NCI-H82 treated with DMSO at 0.1 percent for 48 hours (cell line): ENCODE data around the gene LINGO3.

Source experiments
- DNase-seq: peaks from one replicate; lab custom pipeline; 2025; ENCODE audit not compliant: unreplicated experiment; lab: John Stamatoyannopoulos, UW

The LINGO3 gene

DNA sequence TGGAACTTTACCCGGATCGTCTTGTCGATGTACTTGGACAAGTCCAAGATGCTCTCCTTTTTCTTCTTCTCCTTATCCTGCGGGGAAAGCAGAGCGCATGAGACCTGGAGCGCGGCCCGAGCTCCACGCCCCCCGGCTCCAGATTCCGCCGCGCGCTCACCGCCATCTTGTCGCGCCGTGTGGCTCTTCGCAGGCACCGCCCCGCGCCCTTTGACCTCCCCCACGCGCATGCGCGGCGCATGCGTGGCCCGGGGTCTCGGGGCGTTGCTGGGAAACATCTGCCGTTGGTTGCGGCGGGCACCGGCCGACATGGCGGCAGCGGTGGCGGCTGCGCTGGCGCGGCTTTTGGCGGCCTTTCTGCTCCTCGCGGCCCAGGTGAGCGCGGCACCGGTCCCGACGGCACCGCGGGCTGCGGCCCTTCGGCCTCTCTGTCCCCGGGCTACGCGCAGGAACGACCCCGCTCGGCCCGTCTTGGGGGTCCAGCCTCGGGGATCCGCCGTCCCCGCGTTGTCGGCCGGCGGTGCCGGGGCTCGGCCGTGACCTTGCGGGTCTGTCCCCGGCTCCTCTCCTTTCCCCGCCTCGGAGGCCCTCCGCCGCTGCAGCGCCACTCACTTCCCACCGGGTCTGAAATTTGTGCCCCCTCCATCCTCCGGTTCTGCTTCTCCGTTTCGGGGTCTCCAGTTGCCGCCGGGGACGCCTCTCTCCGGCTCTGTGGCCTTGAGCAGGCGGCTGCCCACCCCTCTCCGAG lies 20.6 kb upstream of the LINGO3 start, which contains the start of the genes LSM7 and SPPL2B:
TSS of gene LSM7 (minus strand) at position 186 of the 748 bp plus-strand sequence. CDS start at position 166, 20 bp downstream.
TSS of gene SPPL2B (plus strand) at position 284 of the 748 bp plus-strand sequence. CDS start at position 310, 26 bp downstream.
- DNase-seq = peak; percentile 31

DNA sequence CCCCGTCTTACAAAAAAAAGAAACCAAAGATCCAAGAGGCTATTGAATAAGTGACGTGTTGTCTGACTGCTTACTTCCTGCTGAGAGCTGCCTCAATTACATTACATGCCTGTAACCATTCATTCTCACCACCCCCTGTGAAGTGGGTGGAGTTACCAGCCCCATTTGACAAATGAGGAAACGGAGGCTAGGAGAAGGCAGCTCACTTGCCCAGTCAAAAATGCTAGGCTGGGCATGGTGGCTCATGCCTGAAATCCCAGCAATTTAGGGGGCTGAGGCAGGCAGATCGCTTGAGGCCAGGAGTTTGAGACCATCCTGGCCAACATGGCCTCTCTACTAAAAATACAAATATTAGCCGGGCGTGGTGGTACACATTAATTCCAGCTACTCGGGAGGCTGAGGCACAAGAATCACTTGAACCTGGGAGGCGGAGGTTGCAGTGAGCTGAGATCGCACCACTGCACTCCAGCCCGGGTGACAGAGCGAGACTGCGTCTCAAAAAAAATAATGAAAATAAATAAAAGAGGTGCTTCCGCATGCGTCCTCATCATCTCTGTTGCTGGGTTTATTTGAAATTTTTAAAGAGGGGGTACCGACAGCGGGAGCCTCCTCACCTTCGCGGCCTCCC lies 19.9 kb upstream of the LINGO3 start:
- no peak for DNase-seq

DNA sequence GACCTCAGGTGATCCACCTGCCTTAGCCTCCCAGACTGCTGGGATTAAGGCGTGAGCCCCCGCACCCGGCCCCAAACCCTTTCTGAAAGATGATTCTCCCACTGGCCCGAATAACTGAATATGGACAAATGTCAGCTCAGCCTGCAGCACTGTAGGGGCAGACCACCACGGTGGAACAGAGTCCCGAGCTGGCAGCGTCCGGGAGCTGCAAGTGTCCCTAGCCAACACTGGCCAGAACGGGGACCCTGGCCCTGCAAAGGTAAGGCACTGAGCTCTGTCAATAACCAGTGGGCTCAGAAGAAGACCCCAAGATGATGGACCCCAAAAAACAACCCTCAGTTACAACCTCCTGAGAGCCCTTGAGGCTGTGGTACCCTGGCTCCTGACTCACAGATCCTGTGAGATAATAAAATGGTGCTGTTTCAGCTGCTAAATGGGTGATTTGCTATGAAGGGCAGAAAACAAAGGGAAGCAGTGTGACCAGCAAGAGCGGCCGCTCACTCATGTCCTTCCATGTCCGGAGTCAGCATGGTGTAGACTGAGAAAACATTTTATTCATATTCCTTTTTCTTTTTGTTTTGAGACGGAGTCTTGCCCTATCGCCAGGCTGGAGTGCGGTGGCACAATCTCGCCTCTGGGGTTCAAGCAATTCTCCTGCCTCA lies 18.9 kb upstream of the LINGO3 start:
- no peak for DNase-seq

DNA sequence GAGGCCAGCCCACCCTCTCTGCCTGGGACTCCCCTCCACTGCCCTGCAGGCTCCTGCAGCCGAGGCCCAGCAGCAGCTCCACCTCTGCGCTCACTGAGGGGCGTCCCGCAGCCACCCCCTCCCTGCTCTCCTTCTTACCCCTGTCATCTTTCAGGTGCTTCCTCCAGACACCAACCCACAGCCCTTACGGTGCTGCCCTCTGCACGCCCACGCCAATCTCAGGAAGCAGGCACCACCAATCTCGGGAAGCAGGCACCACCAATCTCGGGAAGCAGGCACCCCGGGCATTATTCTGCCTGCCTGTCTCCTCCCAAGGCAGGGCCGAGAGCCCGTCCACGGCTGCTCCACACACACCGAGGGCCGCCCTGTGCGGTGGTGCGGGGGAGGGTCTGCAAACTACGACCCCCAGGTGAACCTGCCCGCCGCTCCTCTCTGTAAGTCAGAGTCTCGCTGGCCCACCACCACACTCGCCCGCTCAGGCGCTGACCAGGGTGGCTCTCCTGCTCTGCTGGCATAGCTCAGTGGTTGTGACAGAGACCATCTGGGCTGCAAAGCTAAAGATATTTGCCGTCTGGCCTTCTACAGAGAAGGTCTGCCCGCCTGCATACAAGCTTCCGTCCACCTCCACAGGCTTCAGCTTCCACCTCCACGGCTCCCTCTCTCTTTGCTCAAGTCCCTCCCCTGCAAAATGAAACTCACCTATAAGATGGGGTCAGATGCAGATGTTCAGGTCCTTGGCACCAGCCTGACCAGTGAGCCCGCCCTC lies 17.5 kb upstream of the LINGO3 start:
- DNase-seq = no peak

DNA sequence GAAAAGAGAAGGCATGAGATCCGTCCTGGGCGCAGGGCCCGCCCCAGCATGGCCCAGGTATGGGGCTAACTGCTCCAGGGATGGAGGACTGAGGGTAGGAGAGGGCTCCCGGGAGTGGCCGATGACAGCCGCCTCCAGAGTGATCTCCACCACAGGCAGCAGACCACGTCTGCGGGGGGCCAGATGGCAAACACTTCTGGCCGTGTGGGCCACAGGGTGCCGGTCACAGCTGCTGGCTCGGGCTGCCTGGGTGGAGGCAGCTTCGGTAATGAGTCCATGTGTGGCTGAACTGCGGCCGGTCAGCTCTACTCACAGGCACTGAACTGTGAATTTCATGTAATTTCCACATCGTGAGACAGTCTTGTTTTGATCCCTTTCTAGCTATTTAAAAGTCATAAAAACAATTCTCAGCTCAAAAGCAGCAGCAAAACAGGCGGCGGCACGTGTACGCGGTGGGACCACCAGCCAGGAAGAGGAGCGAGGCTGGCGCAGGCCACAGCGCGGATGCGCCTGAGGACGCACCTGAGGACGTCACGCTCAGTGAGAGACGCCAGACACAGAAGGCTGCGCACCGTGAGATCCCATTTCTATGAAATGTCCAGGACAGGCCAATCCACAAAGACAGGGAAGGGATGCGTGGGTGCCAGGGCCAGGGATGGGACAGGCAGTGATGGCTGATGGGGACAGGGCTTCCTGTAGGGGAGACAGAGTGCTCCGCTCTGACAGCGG lies 16.4 kb upstream of the LINGO3 start:
- DNase-seq = no peak

DNA sequence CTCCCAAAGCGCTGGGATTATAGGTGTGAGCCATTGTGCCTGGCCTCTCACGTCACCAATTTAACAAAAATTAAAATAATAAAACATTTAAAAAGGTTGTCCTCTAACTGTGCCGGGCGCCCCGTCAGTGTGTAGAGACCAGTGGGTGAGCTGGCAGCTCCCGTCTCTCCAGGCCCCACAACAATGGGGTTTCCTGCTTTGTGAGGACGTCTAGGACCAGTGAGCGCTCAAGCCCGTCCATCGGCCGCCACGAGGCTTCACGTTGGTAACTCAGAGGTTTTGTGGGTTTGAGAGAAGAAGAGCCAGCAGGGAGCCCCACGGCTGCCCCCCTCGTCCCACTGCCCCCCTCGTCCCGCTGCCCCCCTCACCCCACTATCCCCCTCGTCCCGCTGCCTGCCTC lies 15.8 kb upstream of the LINGO3 start:
- no peak for DNase-seq

DNA sequence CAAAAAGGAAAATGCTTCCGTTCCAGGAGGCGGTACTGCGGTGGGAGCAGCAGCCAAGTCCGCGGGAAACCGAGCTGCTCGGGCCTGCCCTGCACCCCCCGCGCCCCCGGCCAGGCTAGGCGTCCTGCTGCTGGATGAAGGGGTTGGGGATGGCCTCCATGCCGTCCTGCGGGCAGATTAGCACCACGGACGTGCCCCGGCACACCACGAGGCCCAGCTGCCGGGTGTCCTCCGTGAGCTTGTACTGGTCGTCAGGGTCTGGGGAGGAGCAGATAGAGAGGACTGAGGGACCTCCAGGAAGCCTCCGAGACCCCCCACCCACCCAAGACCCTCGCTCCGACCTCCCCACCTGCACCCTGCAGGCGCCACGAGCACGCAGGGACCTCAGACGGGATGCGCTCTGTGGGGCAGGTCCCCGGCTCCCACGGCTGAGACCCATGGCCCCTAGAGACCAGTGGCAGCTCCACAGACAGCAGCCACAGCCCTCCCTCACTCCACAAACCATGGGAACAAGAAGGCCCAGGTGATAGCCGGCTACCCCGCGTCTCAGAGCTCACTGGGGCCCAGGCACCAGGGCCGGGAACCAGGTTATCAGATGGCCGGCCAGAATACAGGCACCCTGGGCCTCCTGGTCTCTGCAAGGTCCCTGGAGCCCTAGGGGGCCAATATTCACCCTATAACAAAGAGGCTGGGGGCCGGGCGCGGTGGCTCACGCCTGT lies 13.8 kb upstream of the LINGO3 start:
- DNase-seq = no peak

DNA sequence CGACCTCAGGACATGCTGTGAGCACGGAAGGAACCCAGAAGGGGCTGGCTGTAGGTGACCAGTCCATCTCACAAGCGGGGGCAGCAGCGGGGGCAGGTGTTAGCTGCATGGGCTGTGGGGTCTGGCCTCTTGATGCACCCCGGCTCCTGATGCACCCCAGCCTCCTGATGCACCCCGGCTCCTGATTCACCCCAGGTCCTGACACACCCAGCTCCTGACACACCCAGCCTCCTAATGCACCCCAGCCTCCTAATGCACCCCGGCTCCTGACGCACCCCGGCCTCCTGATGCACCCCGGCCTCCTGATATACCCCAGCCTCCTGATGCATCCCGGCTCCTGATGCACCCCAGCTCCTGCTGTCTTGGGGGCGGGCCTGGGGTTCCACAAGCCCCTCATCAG lies 13.0 kb upstream of the LINGO3 start:
- no peak for DNase-seq

DNA sequence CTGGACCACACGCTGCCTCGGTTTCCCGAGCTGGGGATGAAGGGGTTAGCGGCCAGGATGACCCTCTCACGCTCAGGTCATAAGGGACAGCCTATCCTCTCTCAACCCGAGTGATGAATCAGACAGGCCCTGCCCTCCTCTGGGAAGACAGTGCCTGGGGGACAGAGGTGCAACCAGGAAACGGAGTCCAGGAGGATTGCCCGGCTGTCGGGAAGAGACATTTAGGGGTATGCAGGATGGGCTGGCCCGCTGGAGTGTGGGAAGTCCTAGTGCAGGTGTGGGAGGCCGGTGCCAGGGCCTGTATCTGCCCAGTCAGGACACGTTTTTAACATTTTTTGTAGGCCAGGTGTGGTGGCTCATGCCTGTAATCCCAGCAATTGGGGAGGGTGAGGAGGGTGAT lies 12.1 kb upstream of the LINGO3 start:
- no peak for DNase-seq

DNA sequence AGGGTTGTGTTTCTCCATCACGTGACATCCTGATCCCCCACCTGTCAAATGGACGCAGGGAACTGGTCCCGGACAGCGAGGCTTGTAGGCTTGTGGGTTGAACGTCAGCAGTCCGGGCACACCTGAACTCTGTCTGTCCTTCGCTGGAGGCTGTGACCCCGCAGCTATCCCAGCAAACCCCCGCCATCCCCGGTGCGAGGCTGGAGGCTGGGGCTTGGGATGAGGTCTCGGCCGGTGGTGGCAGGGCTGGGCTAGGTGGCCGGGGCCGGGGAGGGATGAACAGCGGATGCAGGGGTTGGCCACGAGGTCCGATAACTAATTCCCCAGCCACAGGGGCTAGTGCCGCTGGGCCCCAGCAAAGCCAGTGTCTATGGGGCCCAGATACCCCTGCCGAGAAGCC lies 11.6 kb upstream of the LINGO3 start:
- no peak for DNase-seq

DNA sequence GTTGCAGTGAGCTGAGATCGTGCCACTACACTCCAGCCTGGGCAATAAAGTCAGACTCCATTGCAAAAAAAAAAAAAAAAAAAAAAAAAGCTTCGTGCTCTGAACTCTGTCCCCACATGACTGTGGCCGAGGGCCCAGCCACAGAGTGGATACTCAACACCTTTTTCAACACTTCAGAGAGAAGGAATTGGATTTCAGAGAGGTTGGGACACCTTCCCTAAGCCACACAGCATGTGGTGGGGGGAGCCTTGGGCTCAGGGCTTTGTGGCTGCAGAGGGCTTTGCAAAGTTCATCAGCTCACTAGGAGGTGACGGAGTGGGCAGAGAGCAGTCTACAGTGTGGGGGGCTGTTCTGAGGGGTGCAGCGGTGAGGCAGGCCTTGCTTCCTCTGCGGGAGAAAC lies 11.0 kb upstream of the LINGO3 start:
- no peak for DNase-seq

DNA sequence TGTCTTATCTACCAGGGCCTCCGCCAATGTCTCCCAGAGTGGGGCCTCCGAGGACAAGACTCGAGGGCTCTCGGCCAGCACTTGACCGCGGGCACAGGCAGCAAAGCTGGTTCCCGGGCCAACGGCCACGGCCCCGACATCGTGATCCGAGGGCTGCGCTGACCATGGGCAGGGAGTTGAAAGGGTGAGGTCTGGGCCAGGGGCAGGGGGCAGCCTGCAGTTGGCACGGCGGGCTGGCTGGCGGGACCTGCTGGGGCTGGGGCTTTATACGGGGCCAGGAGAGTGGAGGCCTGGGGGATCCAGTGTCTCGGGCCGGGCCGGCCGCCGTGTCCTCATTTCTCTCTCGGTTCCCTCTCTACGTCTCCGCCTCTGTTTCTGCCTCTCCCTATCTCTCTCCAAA lies 9.8 kb upstream of the LINGO3 start:
- no peak for DNase-seq

DNA sequence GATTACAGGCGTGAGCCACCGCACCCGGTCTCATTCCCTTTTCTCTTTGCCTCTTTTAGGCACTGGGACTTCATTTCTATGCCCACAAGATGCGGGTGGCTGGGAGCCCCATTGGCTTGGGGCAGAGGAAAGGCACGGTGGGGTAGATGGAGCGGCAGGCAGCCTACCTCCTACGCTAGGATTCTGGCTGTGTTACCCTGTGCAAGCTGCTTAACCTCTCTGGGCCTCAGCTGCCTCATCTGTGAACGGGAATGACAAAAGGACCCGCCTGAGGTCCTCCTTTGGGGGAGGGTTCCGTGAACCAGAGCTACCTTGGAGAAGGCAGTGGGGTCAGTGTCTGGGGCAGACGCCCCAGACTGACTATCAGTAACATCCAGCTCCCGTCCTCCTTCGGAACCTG lies 9.3 kb upstream of the LINGO3 start:
- no peak for DNase-seq

DNA sequence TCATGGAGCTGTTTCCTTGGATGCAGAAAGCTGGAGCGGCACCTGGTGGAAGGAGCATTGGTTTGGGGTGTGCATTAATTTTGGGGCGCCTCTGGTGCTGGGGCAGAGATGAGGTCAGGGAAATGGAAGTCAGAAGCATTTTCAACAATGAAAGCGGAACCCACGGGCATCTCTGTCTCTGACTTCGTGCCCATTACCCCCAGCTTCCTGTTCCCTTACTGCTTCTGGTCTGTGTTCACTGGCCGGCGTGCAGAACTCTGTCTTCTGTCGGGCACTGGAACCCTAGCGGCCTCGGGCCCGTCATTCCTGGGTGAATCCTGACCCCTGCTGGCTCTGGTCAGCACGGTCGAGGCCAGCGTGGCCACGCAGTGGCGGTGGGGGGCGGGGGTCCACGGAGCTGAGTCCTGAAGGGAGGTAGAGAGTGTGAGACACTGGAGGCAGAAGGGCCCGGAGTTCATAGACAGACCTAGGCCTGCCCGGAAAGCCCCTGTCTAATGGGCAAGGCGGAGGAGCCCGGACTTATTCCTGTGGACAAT lies 7.9 kb upstream of the LINGO3 start:
- no peak for DNase-seq

DNA sequence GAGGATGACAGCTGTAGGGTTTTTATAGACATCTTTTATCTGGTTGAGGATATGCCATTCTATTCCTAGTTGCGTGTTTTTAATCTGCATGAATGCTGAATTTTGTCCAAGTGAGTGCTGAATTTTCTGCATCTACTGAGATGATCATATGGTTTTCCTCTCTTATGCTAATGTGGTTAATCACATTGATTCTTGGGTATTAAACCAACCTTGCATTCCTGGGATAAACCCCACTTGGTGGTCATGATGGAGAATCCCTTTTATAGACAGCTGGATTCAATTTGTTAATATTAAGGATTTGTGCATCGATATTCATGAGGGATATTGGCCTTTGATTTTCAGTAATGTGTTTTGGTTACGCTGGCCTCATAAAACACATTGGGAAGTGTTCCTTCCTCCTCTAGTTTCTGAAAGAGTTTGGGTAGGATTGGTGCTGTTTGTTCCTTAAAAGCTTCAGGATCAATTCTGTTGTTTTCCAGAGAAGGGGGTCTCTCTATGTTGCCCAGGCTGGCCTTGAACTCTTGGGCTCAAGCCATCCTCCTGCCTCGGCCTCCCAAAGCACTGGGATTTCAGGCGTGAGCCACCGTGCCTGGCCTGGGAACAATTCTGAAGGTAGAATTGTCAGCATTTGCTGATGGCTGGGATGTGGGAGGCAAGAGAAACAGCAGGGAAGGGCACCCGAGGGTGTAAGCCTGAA lies 7.3 kb upstream of the LINGO3 start:
- DNase-seq = no peak

DNA sequence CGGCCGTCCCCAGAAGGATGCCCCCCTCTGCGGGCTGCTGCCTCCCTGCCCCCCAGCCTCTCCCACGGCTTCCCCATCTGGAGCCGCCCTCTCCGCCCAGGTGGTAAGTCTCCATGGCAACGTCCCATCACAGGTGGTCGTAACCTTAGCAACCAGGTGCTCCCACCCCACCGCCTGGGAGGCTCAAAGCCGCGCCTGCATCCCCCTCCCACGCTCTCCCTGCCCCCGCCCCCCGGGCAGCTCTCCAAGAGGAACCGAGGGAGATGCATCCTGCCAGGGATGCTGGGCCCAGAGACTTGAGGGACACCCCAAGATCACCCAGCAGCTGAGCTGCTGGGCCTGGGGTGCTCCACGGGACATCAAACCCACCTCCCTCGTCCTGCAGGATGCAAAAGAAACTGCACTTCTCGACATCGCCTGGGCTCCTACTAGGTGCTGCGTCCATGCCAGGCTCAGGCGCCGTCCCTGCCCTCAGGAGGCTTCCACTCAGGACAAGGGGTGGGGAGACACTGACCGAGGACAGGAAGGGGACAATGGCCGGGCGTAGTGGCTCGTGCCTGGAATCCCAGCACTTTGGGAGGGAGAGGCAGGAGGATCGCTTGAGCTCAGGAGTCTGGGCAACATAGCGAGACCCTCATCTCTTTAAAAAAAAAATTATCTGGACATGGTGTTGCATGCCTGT lies 5.0 kb upstream of the LINGO3 start:
- DNase-seq = no peak

DNA sequence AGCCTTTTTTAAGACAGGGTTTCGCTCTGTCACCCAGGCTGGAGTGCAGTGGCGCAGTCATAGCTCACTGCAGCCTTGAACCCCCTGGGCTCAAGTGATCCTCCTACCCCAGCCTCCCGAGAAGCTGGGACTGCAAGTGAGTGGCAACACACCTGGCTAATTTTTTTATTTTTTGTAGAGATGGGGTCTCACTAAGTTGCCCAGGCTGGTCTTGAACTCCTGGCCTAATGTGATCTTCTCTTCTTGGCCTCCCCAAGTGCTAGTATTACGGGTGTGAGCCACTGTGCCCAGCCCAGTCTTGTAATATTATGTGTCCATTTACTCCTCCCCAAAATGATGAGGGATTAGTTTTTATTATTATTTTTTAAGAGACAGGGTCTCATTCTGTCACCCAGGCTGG lies 3.1 kb upstream of the LINGO3 start:
- DNase-seq = no peak

DNA sequence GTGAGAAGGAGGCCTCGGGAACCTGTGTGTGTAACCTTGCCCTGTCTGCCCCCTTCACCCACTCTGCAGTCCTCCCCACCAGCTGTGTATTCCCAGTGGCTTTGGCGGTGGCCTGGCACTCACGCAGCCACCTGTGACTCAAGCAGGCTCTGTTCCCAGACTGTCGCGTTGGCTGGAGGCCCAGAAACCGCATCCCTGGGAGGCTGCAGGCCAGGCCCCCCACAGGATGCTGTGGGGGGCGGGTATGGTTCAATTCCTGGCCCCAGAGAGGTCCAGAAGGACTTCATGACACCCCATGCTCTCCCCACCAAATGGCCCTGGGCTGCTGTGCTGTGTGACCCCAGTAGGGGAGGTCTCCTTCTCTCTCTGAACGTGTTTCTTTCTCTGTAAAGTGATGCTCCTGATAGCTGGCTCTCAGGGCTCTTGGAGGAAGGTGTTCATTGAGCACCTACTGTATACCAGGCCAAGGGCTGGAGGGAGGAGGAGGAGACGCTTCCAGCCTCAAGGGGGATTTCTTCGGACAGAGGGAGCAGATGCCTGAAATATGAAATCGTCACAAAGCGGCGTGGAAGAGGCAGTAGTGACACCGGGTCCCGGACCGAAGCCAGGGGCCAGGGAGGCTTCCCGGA lies 1.9 kb upstream of the LINGO3 start:
- DNase-seq = no peak
